Astrocyte (in vitro differentiated cells and primary cell): ENCODE results near the gene HTRA2. TPM values are rescaled to one million over a fixed set of nuclear protein-coding genes. Genes with fewer than 3 reads are reported as not detected.
A peak's percentile ranks its signal among the peaks of the same experiment; 100 is the strongest.

ENCODE experiments used
- DNase-seq: peaks from one replicate; pipeline ENCODE4 v3.0.0-alpha.2; 2010; ENCODE audit warnings: low read depth
- FAIRE-seq: peaks from 2 replicates; lab custom pipeline; 2011; peaks lifted over from hg19 to GRCh38; lab: Jason Lieb, UNC
- H2AFZ ChIP-seq: 2 replicates; pipeline ENCODE4 v1.6.0; 2012; ENCODE audit warnings: low read depth, low read length, inconsistent platforms
- H3K27ac ChIP-seq: 2 replicates; pipeline ENCODE4 v1.5.1; 2011; ENCODE audit warnings: low read depth, low read length, inconsistent platforms
- H3K27me3 ChIP-seq: 2 replicates; pipeline ENCODE4 v1.6.0; 2011; ENCODE audit warnings: low read length, inconsistent platforms; ENCODE audit not compliant: insufficient read depth
- H3K36me3 ChIP-seq: 2 replicates; pipeline ENCODE4 v1.5.1; 2011; ENCODE audit warnings: low read length, inconsistent platforms; ENCODE audit not compliant: insufficient read depth
- H3K4me1 ChIP-seq: 2 replicates; pipeline ENCODE4 v1.5.1; 2011; ENCODE audit warnings: low read length, inconsistent platforms; ENCODE audit not compliant: insufficient read depth
- H3K4me2 ChIP-seq: 2 replicates; pipeline ENCODE4 v1.6.0; 2012; ENCODE audit warnings: low read length, inconsistent platforms
- H3K4me3 ChIP-seq: 2 replicates; pipeline ENCODE4 v1.5.1; 2011; ENCODE audit warnings: low read depth, mild to moderate bottlenecking, low read length, inconsistent platforms; ENCODE audit not compliant: insufficient read depth
- H3K79me2 ChIP-seq: 2 replicates; pipeline ENCODE4 v1.6.0; 2012; ENCODE audit warnings: mild to moderate bottlenecking, low read length, inconsistent platforms; ENCODE audit not compliant: insufficient read depth
- H3K9ac ChIP-seq: 2 replicates; pipeline ENCODE4 v1.6.0; 2012; ENCODE audit warnings: mild to moderate bottlenecking, low read length, inconsistent platforms
- H3K9me3 ChIP-seq: 2 replicates; pipeline ENCODE4 v1.5.1; 2012; ENCODE audit warnings: low read depth, mild to moderate bottlenecking, low read length, inconsistent platforms; ENCODE audit not compliant: insufficient read depth
- H4K20me1 ChIP-seq: 2 replicates; pipeline ENCODE4 v1.6.0; 2012; ENCODE audit warnings: low read length, inconsistent platforms; ENCODE audit not compliant: insufficient read depth
- H3K27ac Mint-ChIP-seq: one replicate; pipeline ENCODE4 v1.8.0; 2021; ENCODE audit warnings: mild to moderate bottlenecking, mixed read lengths; ENCODE audit not compliant: unreplicated experiment
- H3K27me3 Mint-ChIP-seq: one replicate; pipeline ENCODE4 v1.8.0; 2021; ENCODE audit warnings: low read depth, mixed read lengths; ENCODE audit not compliant: unreplicated experiment
- H3K36me3 Mint-ChIP-seq: one replicate; pipeline ENCODE4 v1.8.0; 2021; ENCODE audit warnings: low read depth, mixed read lengths; ENCODE audit not compliant: unreplicated experiment
- H3K4me1 Mint-ChIP-seq: one replicate; pipeline ENCODE4 v1.8.0; 2021; ENCODE audit warnings: low read depth, mixed read lengths; ENCODE audit not compliant: unreplicated experiment
- H3K4me3 Mint-ChIP-seq: one replicate; pipeline ENCODE4 v1.8.0; 2021; ENCODE audit warnings: mild to moderate bottlenecking, moderate library complexity, mixed read lengths; ENCODE audit not compliant: unreplicated experiment
- H3K9me3 Mint-ChIP-seq: one replicate; pipeline ENCODE4 v1.8.0; 2021; ENCODE audit warnings: mild to moderate bottlenecking, mixed read lengths; ENCODE audit not compliant: unreplicated experiment
- CTCF ChIP-seq: IDR thresholded peaks from 2 replicates; pipeline ENCODE4 v1.5.1; 2011; ENCODE audit warnings: low read depth, mild to moderate bottlenecking, inconsistent platforms, low read length, moderate library complexity; ENCODE audit not compliant: insufficient read depth
- EZH2 ChIP-seq: IDR thresholded peaks from 2 replicates; pipeline ENCODE4 v1.6.1; 2012; ENCODE audit warnings: mild to moderate bottlenecking, low read length, inconsistent platforms; ENCODE audit not compliant: insufficient read depth
- total RNA-seq: library from RNA; stranded (reverse); gene quantifications from 2 replicates; pipeline ENCODE4 v1.2.1, GENCODE V29; 2021

The HTRA2 gene
- total RNA-seq, 1 donor from 2014 or later, result 24.4 TPM

- no peak overlapping the region for H2AFZ ChIP-seq
- peaks cover 4% of the 10 kb centered on the region for H3K27me3 Mint-ChIP-seq
- no peak overlapping the region for H3K4me2 ChIP-seq
- no peaks in the 10 kb centered on the region for H3K9me3 Mint-ChIP-seq
- no peak overlapping the region for H3K9ac ChIP-seq
- H3K36me3 ChIP-seq, result no peaks in the 10 kb centered on the region
- TF ChIP-seq CTCF, result no peak
- no peak for TF ChIP-seq EZH2
- no peaks in the 10 kb centered on the region for H3K36me3 Mint-ChIP-seq
- FAIRE-seq (no peak), DNase-seq (no peak)
- H3K9me3 ChIP-seq, result no peaks in the 10 kb centered on the region
- H3K4me3 ChIP-seq, result no peak overlapping the region
- H3K27ac ChIP-seq, result no peak overlapping the region
- no peaks in the 10 kb centered on the region for H3K79me2 ChIP-seq
- no peaks in the 10 kb centered on the region for H4K20me1 ChIP-seq
- peaks cover 14% of the 10 kb centered on the region for H3K4me1 Mint-ChIP-seq
- no peak overlapping the region for H3K27ac Mint-ChIP-seq
- H3K4me3 Mint-ChIP-seq, result no peak overlapping the region
- H3K27me3 ChIP-seq, result no peaks in the 10 kb centered on the region
- H3K4me1 ChIP-seq, result peaks cover 33% of the 10 kb centered on the region
Measured at GRCh38 chr2:74562126-74562775, 32.5 kb downstream of the HTRA2 start.

- DNase-seq (peak; percentile 93), FAIRE-seq (peak; percentile 78)
- no peak overlapping the region for H3K4me3 Mint-ChIP-seq
- no peaks in the 10 kb centered on the region for H3K27me3 ChIP-seq
- H4K20me1 ChIP-seq, result no peaks in the 10 kb centered on the region
- H3K4me2 ChIP-seq, result peak overlapping the region; percentile 54
- no peaks in the 10 kb centered on the region for H3K36me3 ChIP-seq
- H3K4me1 Mint-ChIP-seq, result peaks cover 26% of the 10 kb centered on the region
- no peaks in the 10 kb centered on the region for H3K9me3 ChIP-seq
- H3K4me1 ChIP-seq, result peaks cover 51% of the 10 kb centered on the region
- no peaks in the 10 kb centered on the region for H3K36me3 Mint-ChIP-seq
- peak overlapping the region; percentile 52 for H3K9ac ChIP-seq
- H3K27me3 Mint-ChIP-seq, result peaks cover 4% of the 10 kb centered on the region
- peak overlapping the region; percentile 64 for H3K27ac ChIP-seq
- no peaks in the 10 kb centered on the region for H3K79me2 ChIP-seq
- no peak overlapping the region for H2AFZ ChIP-seq
- H3K9me3 Mint-ChIP-seq, result no peaks in the 10 kb centered on the region
- TF ChIP-seq CTCF (no peak), EZH2 (no peak)
- H3K27ac Mint-ChIP-seq, result no peak overlapping the region
- no peak overlapping the region for H3K4me3 ChIP-seq
Measured at GRCh38 chr2:74564222-74564621, 34.5 kb downstream of the HTRA2 start.

GRCh38 chr2:74566076-74566753, 36.5 kb downstream of the HTRA2 start:
- Histone ChIP-seq H3K4me1 (peaks cover 45% of the 10 kb centered on the region), H3K9me3 (no peaks in the 10 kb centered on the region), H3K4me2 (peak overlapping the region; percentile 52), H3K4me3 (no peak overlapping the region), H3K9ac (peak overlapping the region; percentile 13), H3K36me3 (no peaks in the 10 kb centered on the region), H4K20me1 (no peaks in the 10 kb centered on the region), H3K79me2 (no peaks in the 10 kb centered on the region), H3K27ac (peak overlapping the region; percentile 93), H3K27me3 (no peaks in the 10 kb centered on the region), H2AFZ (no peak overlapping the region)
- peak overlapping the region; percentile 84 for H3K27ac Mint-ChIP-seq
- H3K4me1 Mint-ChIP-seq, result peaks cover 20% of the 10 kb centered on the region
- H3K9me3 Mint-ChIP-seq, result no peaks in the 10 kb centered on the region
- DNase-seq (no peak), FAIRE-seq (no peak)
- H3K27me3 Mint-ChIP-seq, result peaks cover 4% of the 10 kb centered on the region
- TF ChIP-seq EZH2, result no peak
- no peak for TF ChIP-seq CTCF
- H3K36me3 Mint-ChIP-seq, result no peaks in the 10 kb centered on the region
- peak overlapping the region; percentile 42 for H3K4me3 Mint-ChIP-seq
